HFFc6 (cell line): ENCODE data around the gene TSPAN18. TPM values are rescaled to one million over a fixed set of nuclear protein-coding genes. Genes with fewer than 3 reads are reported as not detected.
A peak's percentile ranks its signal among the peaks of the same experiment; 100 is the strongest.

Experiments
- DNase-seq: peaks from one replicate; pipeline ENCODE4 v3.0.0-alpha.2; 2018
- H3K27ac Mint-ChIP-seq: 2 replicates; pipeline ENCODE4 v1.8.0; 2020; ENCODE audit warnings: mild to moderate bottlenecking, mixed read lengths
- H3K27me3 Mint-ChIP-seq: 2 replicates; pipeline ENCODE4 v1.8.0; 2021; ENCODE audit warnings: mild to moderate bottlenecking, moderate library complexity, mixed read lengths; ENCODE audit not compliant: insufficient read depth
- H3K36me3 Mint-ChIP-seq: 2 replicates; pipeline ENCODE4 v1.8.0; 2021; ENCODE audit warnings: low read depth, mixed read lengths
- H3K4me1 Mint-ChIP-seq: 2 replicates; pipeline ENCODE4 v1.8.0; 2020; ENCODE audit warnings: low read depth, mixed read lengths
- H3K4me3 Mint-ChIP-seq: 2 replicates; pipeline ENCODE4 v1.8.0; 2020; ENCODE audit warnings: mild to moderate bottlenecking, moderate library complexity, mixed read lengths
- H3K9me3 Mint-ChIP-seq: 2 replicates; pipeline ENCODE4 v1.8.0; 2020; ENCODE audit warnings: mild to moderate bottlenecking, mixed read lengths
- total RNA-seq, 6 experiments: library from RNA; stranded (reverse); fragmentation: NEBNext Ultra II Directional; extraction: Animal tissue kit (Norgen Biotek cat#: 25700); gene quantifications; 2 replicates in 1 of 6; 3 replicates in 5 of 6; pipeline ENCODE4 v1.2.3, GENCODE V29; 2021
- TF ChIP-seq, protein P1 (sequence below): fragments of 200-600 bp; sonication (generic); IDR thresholded peaks from 2 replicates; pipeline ENCODE4 v1.5.0; 2021; ENCODE audit warnings: antibody characterized with exemption, mild to moderate bottlenecking

The TSPAN18 gene
- total RNA-seq, 6 experiments from 2014 or later: 0.09 TPM; not detected in 5

DNA sequence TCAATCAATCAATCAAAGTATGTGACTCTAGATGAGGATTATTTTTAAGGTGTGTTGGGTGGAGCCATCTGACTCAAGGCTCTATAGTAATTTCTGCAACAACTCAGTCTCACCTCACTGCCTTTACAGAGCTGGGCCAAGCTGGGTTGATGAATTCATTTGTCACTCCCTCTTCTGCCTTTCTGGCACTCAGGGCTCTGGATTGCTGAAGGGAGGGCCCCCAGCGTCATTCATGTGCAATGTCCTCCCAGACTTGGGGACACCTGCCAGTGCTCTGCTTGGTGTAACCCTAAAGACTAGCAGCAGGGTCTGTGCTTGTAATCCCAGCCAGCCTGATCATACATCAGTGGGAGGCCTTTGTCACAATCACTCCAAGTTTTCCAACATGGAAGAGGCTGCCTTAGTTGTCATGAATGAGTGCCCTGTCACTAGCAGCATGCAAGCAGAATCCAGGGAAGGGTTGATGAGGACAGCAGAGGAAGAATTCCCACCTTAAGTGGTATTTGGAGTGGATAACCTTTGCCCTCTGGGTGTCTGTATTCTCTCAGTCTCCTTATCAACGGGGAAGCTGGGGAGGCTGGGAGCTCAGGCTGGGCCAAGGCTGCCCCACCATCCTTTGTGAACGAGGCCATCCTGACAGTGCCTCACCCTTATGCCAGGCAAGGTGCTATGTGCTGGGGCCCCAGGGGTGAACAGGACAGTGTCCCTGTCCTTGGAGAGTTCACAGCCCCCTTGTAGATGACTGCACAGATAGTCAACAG, 225.9 kb downstream of the TSPAN18 start:
- no peak for DNase-seq
- Mint-ChIP-seq H3K27ac (no peak overlapping the region), H3K4me1 (peaks cover 14% of the 10 kb centered on the region), H3K27me3 (peaks cover 28% of the 10 kb centered on the region), H3K4me3 (no peak overlapping the region), H3K36me3 (no peaks in the 10 kb centered on the region), H3K9me3 (no peaks in the 10 kb centered on the region)
- TF ChIP-seq, protein P1, sequence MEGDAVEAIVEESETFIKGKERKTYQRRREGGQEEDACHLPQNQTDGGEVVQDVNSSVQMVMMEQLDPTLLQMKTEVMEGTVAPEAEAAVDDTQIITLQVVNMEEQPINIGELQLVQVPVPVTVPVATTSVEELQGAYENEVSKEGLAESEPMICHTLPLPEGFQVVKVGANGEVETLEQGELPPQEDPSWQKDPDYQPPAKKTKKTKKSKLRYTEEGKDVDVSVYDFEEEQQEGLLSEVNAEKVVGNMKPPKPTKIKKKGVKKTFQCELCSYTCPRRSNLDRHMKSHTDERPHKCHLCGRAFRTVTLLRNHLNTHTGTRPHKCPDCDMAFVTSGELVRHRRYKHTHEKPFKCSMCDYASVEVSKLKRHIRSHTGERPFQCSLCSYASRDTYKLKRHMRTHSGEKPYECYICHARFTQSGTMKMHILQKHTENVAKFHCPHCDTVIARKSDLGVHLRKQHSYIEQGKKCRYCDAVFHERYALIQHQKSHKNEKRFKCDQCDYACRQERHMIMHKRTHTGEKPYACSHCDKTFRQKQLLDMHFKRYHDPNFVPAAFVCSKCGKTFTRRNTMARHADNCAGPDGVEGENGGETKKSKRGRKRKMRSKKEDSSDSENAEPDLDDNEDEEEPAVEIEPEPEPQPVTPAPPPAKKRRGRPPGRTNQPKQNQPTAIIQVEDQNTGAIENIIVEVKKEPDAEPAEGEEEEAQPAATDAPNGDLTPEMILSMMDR: no peak

DNA sequence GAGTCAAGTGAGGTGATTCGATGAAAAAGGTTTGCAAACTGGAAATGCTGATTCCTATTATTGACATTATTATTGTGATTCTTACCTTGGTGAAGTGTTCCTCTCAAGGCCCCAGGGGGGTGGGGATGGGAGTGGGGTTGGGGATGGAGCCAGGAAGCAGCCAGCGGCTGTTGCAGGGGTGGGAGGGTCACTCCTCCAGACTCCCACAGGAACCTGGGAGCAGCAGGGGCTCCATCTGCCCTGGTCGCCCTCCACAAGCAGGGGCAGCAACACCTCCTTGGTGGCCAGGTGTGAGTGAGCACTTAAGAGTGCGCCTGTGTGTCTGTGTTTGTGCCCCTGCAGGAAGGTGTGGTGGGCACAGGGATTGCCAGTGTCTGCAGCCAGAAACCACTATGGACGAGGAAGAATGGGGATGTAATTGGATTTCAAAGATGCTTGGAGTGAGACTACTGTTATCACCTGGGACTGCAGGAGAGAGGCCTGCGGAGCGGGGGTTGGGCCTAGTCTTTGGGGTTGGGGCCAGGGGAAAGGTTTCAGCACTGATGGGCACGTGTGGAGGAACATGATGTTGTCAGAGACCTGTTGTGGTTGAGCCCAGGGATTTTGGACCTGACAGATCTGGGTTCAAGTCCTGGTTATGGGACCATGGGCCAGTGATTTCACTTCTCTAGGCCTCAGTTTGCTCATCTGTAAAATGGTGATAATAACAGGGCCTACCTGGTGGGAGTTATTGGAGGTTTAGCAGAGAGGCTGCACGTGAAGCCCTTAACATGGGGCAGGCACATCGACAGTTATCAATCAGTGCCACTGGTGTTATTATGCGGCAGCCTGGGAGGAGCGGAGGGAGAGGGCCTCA, 227.5 kb downstream of the TSPAN18 start:
- no peaks in the 10 kb centered on the region for H3K9me3 Mint-ChIP-seq
- no peak overlapping the region for H3K4me3 Mint-ChIP-seq
- H3K4me1 Mint-ChIP-seq: peaks cover 14% of the 10 kb centered on the region
- TF ChIP-seq, protein P1: no peak
- H3K27ac Mint-ChIP-seq: no peak overlapping the region
- H3K27me3 Mint-ChIP-seq: peaks cover 18% of the 10 kb centered on the region
- no peaks in the 10 kb centered on the region for H3K36me3 Mint-ChIP-seq
- DNase-seq: no peak

DNA sequence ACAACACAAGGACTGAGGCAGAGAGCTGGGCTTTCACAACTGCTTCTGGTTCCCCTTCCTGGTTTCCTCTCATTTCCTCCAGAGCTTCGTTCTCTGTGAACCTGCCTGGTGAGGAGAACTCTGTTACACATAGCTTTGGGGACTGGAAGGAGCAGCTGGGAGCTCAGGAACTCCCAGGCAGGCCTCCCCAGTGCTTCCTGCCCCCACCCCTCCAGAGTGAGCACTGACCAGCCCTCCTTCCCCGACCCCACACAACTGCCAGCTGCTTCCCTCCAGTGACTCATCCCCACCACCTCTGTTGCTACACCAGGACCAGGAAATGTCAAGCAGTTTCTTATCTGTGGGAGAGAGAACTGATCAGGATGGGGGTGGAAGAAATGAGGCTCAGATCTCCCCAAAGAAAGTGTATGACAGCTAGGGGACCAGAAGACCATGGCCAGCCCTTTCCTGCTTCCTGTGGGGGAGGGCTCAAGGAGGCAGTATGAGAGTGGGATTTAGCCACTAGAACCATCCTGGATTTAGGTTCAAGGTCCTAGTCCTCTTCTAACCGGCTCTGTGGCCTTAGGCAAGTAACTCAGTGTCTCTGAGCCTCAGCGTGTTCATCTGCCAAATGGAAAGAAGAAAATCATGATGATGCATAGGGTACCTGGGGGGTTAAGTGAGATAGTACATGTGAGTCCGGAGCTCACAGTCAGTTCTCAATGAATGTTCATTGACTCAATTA, 228.4 kb downstream of the TSPAN18 start:
- Mint-ChIP-seq H3K4me1 (peaks cover 14% of the 10 kb centered on the region), H3K27ac (no peak overlapping the region), H3K36me3 (no peaks in the 10 kb centered on the region), H3K27me3 (peaks cover 18% of the 10 kb centered on the region), H3K9me3 (no peaks in the 10 kb centered on the region), H3K4me3 (no peak overlapping the region)
- peak; percentile 41 for DNase-seq
- TF ChIP-seq, protein P1: no peak

DNA sequence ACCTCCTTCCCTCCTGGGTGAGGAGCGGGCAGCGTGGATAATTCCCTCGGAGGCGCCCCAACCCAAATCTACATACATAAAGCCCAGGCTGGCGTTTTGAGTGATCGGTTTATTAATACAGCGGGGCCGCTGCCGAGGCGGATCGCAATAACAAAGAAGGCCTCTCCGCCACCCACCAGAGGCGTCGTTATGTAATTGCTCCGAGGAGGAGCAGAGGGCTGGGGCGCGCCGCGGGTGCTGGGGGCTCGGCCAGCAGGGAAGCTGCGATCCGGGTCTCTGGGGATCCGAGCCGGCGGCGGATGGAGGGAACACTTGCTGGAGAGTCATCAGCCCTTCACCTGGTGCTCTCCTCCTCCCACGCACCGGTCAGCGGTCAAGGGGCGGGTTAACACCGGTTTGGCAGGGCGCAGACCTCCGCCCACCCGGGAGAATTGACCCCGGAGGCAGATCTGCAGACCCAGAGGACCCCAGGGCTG, 230.3 kb downstream of the TSPAN18 start:
- Mint-ChIP-seq H3K9me3 (no peaks in the 10 kb centered on the region), H3K4me1 (peaks cover 14% of the 10 kb centered on the region), H3K27me3 (peaks cover 15% of the 10 kb centered on the region), H3K36me3 (no peaks in the 10 kb centered on the region), H3K4me3 (no peak overlapping the region), H3K27ac (no peak overlapping the region)
- no peak for DNase-seq
- TF ChIP-seq, protein P1: no peak

DNA sequence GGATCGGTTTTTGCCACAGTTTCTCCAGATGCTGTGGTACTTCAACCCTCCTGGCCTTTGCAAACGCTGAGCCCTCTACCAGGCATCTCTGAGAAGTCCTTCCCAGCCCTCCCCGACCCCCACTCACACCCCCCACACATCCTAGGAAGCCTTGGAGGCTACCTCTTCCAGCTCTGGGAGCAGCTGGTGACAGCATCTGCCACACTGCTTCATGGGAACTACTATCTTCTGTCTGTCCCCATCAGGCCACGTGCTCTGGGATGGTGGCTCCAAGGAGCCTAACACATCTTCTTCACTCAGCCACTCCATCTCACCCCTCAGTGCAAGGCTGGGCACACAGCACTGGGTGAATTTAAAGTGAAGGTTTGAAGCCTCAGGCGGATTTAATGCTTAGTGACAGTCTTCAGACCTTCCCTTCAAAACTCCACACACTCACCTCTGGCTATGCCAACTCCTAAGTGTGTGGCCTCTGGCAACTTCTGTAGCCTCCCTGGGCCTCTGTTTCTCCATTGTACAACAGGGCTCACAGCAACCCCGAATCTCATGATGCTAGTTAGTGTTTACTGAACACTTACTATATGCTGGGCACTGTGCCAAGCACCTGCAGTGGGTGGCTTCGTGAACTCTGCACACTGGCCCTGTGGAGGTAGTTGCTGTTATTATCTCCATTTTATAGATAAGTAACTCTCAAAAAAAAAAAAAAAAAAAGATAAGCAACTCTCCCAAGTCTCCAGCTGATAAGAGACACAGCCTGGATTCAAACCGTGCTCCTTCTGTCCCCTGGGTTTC, 231.2 kb downstream of the TSPAN18 start:
- DNase-seq: no peak
- H3K9me3 Mint-ChIP-seq: no peaks in the 10 kb centered on the region
- TF ChIP-seq, protein P1: no peak
- H3K27me3 Mint-ChIP-seq: peaks cover 18% of the 10 kb centered on the region
- no peak overlapping the region for H3K4me3 Mint-ChIP-seq
- no peaks in the 10 kb centered on the region for H3K36me3 Mint-ChIP-seq
- no peak overlapping the region for H3K27ac Mint-ChIP-seq
- peaks cover 14% of the 10 kb centered on the region for H3K4me1 Mint-ChIP-seq
